B cell (primary cell): ENCODE data around the gene GPR137. TPM values are rescaled to one million over a fixed set of nuclear protein-coding genes. Genes with fewer than 3 reads are reported as not detected.

ENCODE experiments used
- ATAC-seq: fragments of 200-7000 bp; cut with Tn5 transposase; one replicate; pipeline ENCODE4 v1.10.0; 2021; ENCODE audit warnings: low read depth, mild to moderate bottlenecking, moderate number of reproducible peaks, moderate library complexity
- CTCF ChIA-PET: fragments of 350-600 bp; sonication (Branson Sonifier 250); formaldehyde crosslinking; loops from one replicate; lab custom pipeline; 2021; ENCODE audit warnings: antibody characterized with exemption, inconsistent platforms; lab: Charles Lee
- POLR2A ChIA-PET: fragments of 350-600 bp; sonication (Branson Sonifier 250); formaldehyde crosslinking; loops from one replicate; lab custom pipeline; 2021; ENCODE audit warnings: antibody characterized with exemption; lab: Charles Lee
- DNase-seq: peaks from one replicate; pipeline ENCODE4 v3.0.0; 2013
- H2AFZ ChIP-seq: 2 replicates; pipeline ENCODE4 v1.6.1; 2012; ENCODE audit warnings: mild to moderate bottlenecking, low read depth, low read length; ENCODE audit not compliant: insufficient read depth, poor library complexity, severe bottlenecking
- H3K27ac ChIP-seq, 2 donors: 1 replicate in 1 of 2; 2 replicates in 1 of 2; pipeline ENCODE4 v1.5.1; 2012 to 2013; ENCODE audit warnings: low read length in 2 of 2, mild to moderate bottlenecking in 2 of 2, moderate library complexity in 1 of 2
- H3K27me3 ChIP-seq, 4 experiments: fragments of 200-600 bp in 1 of 4; sonication (generic) in 1 of 4; replicated peaks in 1 of 4; 1 replicate in 2 of 4; 2 replicates in 2 of 4; pipeline versions ENCODE4 v1.6.1 to v1.7.0; 2013 to 2016; ENCODE audit warnings: low read length in 3 of 4, mild to moderate bottlenecking in 2 of 4, mixed read lengths in 1 of 4, moderate library complexity in 1 of 4; ENCODE audit not compliant: insufficient read depth in 4 of 4, control insufficient read depth in 3 of 4; ENCODE audit errors: control extremely low read depth in 1 of 4
- H3K36me3 ChIP-seq, 2 experiments: replicated peaks in 1 of 2; 1 replicate in 1 of 2; 2 replicates in 1 of 2; pipeline versions ENCODE4 v1.6.1 to v1.7.1; 2013; ENCODE audit warnings: low read length in 1 of 2; ENCODE audit not compliant: insufficient read depth in 2 of 2, control insufficient read depth in 1 of 2; ENCODE audit errors: control extremely low read depth in 1 of 2, extremely low read depth in 1 of 2
- H3K4me1 ChIP-seq, 2 donors: fragments of 200-600 bp in 1 of 2; sonication (generic) in 1 of 2; 1 replicate in 1 of 2; 2 replicates in 1 of 2; pipeline versions ENCODE4 v1.5.1 to v1.6.1; 2013 to 2017; ENCODE audit warnings: low read length in 2 of 2; ENCODE audit not compliant: control insufficient read depth in 2 of 2, insufficient read depth in 2 of 2
- H3K4me2 ChIP-seq: replicated peaks from 2 replicates; pipeline ENCODE3; 2012; ENCODE audit warnings: mild to moderate bottlenecking, low read depth, low read length; ENCODE audit not compliant: poor library complexity, severe bottlenecking
- H3K4me3 ChIP-seq, 5 experiments: fragments of 200-600 bp in 1 of 5; sonication (generic) in 1 of 5; 1 replicate in 3 of 5; 2 replicates in 2 of 5; pipeline versions ENCODE4 v1.5.1 to v1.7.0; 2011 to 2016; ENCODE audit warnings: low read length in 4 of 5, mild to moderate bottlenecking in 4 of 5, low read depth in 2 of 5, control low read depth in 1 of 5, moderate library complexity in 1 of 5; ENCODE audit not compliant: insufficient read depth in 1 of 5; ENCODE audit errors: control extremely low read depth in 1 of 5, extremely low read depth in 1 of 5
- H3K79me2 ChIP-seq: fragments of 200-600 bp; sonication (generic); one replicate; pipeline ENCODE4 v1.6.0; 2016; ENCODE audit warnings: low read length; ENCODE audit not compliant: control insufficient read depth, insufficient read depth
- H3K9ac ChIP-seq: fragments of 200-600 bp; sonication (generic); 2 replicates; pipeline ENCODE4 v1.6.1; 2017; ENCODE audit warnings: mild to moderate bottlenecking, low read length, moderate library complexity
- H3K9me3 ChIP-seq, 3 donors: one replicate each; pipeline versions ENCODE4 v1.6.1 to v1.7.1; 2013; ENCODE audit warnings: low read length in 2 of 3; ENCODE audit not compliant: control insufficient read depth in 2 of 3, insufficient read depth in 1 of 3; ENCODE audit errors: control extremely low read depth in 1 of 3
- H4K20me1 ChIP-seq: 2 replicates; pipeline ENCODE4 v1.6.0; 2012; ENCODE audit warnings: mild to moderate bottlenecking, low read length; ENCODE audit not compliant: insufficient read depth, control insufficient read depth, poor library complexity, severe bottlenecking
- H3K27ac Mint-ChIP-seq: one replicate; pipeline ENCODE4 v1.8.0; 2021; ENCODE audit warnings: mixed read lengths
- H3K27me3 Mint-ChIP-seq: one replicate; pipeline ENCODE4 v1.8.0; 2021; ENCODE audit warnings: mixed read lengths
- H3K4me1 Mint-ChIP-seq: one replicate; pipeline ENCODE4 v1.8.0; 2021; ENCODE audit warnings: mixed read lengths
- H3K4me3 Mint-ChIP-seq: one replicate; pipeline ENCODE4 v1.8.0; 2021; ENCODE audit warnings: mixed read lengths
- H3K9me3 Mint-ChIP-seq: one replicate; pipeline ENCODE4 v1.8.0; 2022; ENCODE audit warnings: mixed read lengths; ENCODE audit not compliant: insufficient read depth
- EZH2 ChIP-seq: IDR thresholded peaks from 2 replicates; pipeline ENCODE4 v1.6.1; 2012; ENCODE audit warnings: borderline replicate concordance, low read depth, mild to moderate bottlenecking, moderate library complexity, low read length; ENCODE audit not compliant: insufficient read depth, poor library complexity, severe bottlenecking
- WGBS: methylation state at CpG from one replicate; pipeline ENCODE4 v1.1.5; 2013; ENCODE audit warnings: missing lambda C conversion rate; ENCODE audit not compliant: insufficient coverage; 5-methylcytosine and 5-hydroxymethylcytosine counted together
- intact Hi-C: fragments of 100-400 bp; cut with micrococcal nuclease; formaldehyde crosslinking; loops from one replicate; pipeline ENCODE4 v1.10.0; 2022
- polyA plus RNA-seq: library from polyadenylated mRNA; depleted of rRNA; stranded (reverse); fragments of >200 nt; gene quantifications from 2 replicates; pipeline ENCODE4 v1.2.3, GENCODE V29; 2012
- total RNA-seq, 2 donors: library from RNA; stranded (reverse); fragments of 120-200 nt in 1 of 2; gene quantifications; 1 replicate in 1 of 2; 2 replicates in 1 of 2; pipeline versions ENCODE4 v1.2.3 to v1.2.4, GENCODE V29; 2013 to 2022
- TF ChIP-seq, protein P1 (sequence below): fragments of 200-600 bp; IDR thresholded peaks from one replicate; pipeline ENCODE4 v1.8.0; 2022; ENCODE audit warnings: antibody characterized with exemption, mild to moderate bottlenecking

Gene GPR137
- total and polyA plus RNA-seq, 2 donors (not counting 1 experiment from before 2014, with no cell fraction given) = 49.9 to 66.1 TPM

DNA sequence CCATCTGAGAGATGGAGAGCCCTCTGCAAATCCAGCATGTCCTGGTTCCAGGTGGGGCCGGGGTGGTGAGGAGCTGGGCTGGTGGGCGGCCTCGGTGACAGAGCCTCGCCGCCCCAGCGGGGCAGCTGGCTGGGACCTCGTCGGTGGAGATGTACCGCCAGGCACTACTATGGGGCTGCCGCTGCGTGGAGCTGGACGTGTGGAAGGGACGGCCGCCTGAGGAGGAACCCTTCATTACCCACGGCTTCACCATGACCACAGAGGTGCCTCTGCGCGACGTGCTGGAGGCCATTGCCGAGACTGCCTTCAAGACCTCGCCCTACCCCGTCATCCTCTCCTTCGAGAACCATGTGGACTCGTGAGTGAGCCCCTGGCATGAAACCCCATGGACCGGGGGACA lies 27.3 kb upstream of the GPR137 start:
- Histone ChIP-seq H3K27me3 (no peaks in the 10 kb centered on the region), H3K9me3 (no peaks in the 10 kb centered on the region), H3K4me1 (no peaks in the 10 kb centered on the region), H2AFZ (no peak overlapping the region), H3K79me2 (no peaks in the 10 kb centered on the region), H3K27ac (no peak overlapping the region), H3K9ac (no peak overlapping the region), H3K4me2 (no peak overlapping the region), H4K20me1 (no peaks in the 10 kb centered on the region), H3K4me3 (no peak overlapping the region), H3K36me3 (no peaks in the 10 kb centered on the region)
- ChIA-PET CTCF (interaction anchor here (1.1 kb wide), 1 partner anchor 9 kb away, joined by 3 read pairs; no protein-coding TSS in a partner anchor), POLR2A (interaction anchor here (0.7 kb wide), 1 partner anchor 520 kb away, joined by 3 read pairs; no protein-coding TSS in a partner anchor)
- DNase-seq (no peak), ATAC-seq (no peak)
- Mint-ChIP-seq H3K9me3 (no peaks in the 10 kb centered on the region), H3K4me3 (no peak overlapping the region), H3K4me1 (peaks cover under 1% of the 10 kb centered on the region), H3K27me3 (no peaks in the 10 kb centered on the region), H3K27ac (no peak overlapping the region)
- TF ChIP-seq, protein P1, sequence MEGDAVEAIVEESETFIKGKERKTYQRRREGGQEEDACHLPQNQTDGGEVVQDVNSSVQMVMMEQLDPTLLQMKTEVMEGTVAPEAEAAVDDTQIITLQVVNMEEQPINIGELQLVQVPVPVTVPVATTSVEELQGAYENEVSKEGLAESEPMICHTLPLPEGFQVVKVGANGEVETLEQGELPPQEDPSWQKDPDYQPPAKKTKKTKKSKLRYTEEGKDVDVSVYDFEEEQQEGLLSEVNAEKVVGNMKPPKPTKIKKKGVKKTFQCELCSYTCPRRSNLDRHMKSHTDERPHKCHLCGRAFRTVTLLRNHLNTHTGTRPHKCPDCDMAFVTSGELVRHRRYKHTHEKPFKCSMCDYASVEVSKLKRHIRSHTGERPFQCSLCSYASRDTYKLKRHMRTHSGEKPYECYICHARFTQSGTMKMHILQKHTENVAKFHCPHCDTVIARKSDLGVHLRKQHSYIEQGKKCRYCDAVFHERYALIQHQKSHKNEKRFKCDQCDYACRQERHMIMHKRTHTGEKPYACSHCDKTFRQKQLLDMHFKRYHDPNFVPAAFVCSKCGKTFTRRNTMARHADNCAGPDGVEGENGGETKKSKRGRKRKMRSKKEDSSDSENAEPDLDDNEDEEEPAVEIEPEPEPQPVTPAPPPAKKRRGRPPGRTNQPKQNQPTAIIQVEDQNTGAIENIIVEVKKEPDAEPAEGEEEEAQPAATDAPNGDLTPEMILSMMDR = no peak
- TF ChIP-seq EZH2 = no peak
- intact Hi-C loops = no loop called here
- 97% methylated on average over 24 of the region's 24 CpGs for WGBS

DNA sequence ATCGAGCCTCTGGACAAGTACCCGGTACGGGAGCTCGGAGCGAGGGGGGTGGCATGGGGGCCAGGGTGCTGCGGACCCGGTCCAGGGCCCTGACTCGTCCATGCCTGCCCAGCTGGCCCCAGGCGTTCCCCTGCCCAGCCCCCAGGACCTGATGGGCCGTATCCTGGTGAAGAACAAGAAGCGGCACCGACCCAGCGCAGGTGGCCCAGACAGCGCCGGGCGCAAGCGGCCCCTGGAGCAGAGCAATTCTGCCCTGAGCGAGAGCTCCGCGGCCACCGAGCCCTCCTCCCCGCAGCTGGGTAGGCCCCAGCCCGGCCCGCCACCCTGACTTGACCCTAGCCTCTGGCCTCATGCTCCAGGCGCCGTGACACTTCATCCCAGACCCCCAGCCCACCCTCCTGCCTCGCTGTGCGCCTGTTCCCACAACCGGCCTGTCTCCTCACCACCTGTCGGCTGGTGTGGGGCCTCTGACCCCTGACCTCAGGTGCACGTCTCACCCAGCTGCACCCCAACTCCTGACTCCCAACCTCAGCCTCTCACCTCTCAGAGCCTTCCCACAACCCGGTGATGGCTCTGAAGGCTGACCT lies 26.6 kb upstream of the GPR137 start:
- Mint-ChIP-seq H3K27ac (no peak overlapping the region), H3K9me3 (no peaks in the 10 kb centered on the region), H3K4me1 (no peaks in the 10 kb centered on the region), H3K27me3 (no peaks in the 10 kb centered on the region), H3K4me3 (no peak overlapping the region)
- ChIA-PET POLR2A (interaction anchor here (0.6 kb wide), 1 partner anchor 68 kb away, joined by 4 read pairs; no protein-coding TSS in a partner anchor), CTCF (interaction anchor here (0.6 kb wide), 1 partner anchor 10 kb away, joined by 3 read pairs; no protein-coding TSS in a partner anchor)
- Histone ChIP-seq H3K79me2 (no peaks in the 10 kb centered on the region), H3K4me3 (no peak overlapping the region), H3K4me1 (no peaks in the 10 kb centered on the region), H3K27me3 (no peaks in the 10 kb centered on the region), H3K27ac (no peak overlapping the region), H3K9me3 (no peaks in the 10 kb centered on the region), H3K36me3 (no peaks in the 10 kb centered on the region), H4K20me1 (no peaks in the 10 kb centered on the region), H3K9ac (no peak overlapping the region), H2AFZ (no peak overlapping the region), H3K4me2 (no peak overlapping the region)
- TF ChIP-seq, protein P1 = no peak
- TF ChIP-seq EZH2 = no peak
- intact Hi-C loops = no loop called here
- DNase-seq = no peak
- no peak for ATAC-seq
- 95% methylated on average over 32 of the region's 32 CpGs for WGBS
